Psoas muscle (tissue), 8 donors: ENCODE results near the gene WWOX. TPM values are rescaled to one million over a fixed set of nuclear protein-coding genes. Genes with fewer than 3 reads are reported as not detected.

Experiments
- ATAC-seq, 4 donors: fragments of 200-7000 bp; cut with Tn5 transposase; one replicate each; pipeline ENCODE4 v1.9.1; 2020; ENCODE audit warnings: moderate library complexity in 3 of 4, mild to moderate bottlenecking in 2 of 4
- DNase-seq, 2 donors: peaks; one replicate each; pipeline ENCODE4 v3.0.0-alpha.2; 2020
- H3K27ac ChIP-seq: fragments of 200-600 bp; one replicate; pipeline ENCODE4 v1.8.0; 2022
- H3K27me3 ChIP-seq, 3 donors: fragments of 200-600 bp in 1 of 3; one replicate each; pipeline versions ENCODE4 v1.6.1 to v1.8.0; 2013 to 2022; ENCODE audit warnings: low read length in 2 of 3, mild to moderate bottlenecking in 2 of 3, moderate library complexity in 1 of 3; ENCODE audit not compliant: insufficient read depth in 3 of 3
- H3K36me3 ChIP-seq, 2 donors: fragments of 200-600 bp in 1 of 2; one replicate each; pipeline versions ENCODE4 v1.6.1 to v1.8.0; 2013 to 2022; ENCODE audit warnings: low read depth in 1 of 2, mild to moderate bottlenecking in 1 of 2, moderate library complexity in 1 of 2; ENCODE audit not compliant: insufficient read depth in 1 of 2
- H3K4me1 ChIP-seq: fragments of 200-600 bp; one replicate; pipeline ENCODE4 v1.8.0; 2022
- H3K4me3 ChIP-seq: fragments of 200-600 bp; one replicate; pipeline ENCODE4 v1.8.0; 2022; ENCODE audit warnings: mild to moderate bottlenecking
- H3K9me3 ChIP-seq: fragments of 200-600 bp; one replicate; pipeline ENCODE4 v1.8.0; 2022
- WGBS, 3 donors: extraction: QIAGEN DNeasy Blood & Tissue Kit; methylation state at CpG; one replicate each; pipeline versions ENCODE4 v1.1.6 to v1.1.7; 2013; 5-methylcytosine and 5-hydroxymethylcytosine counted together
- intact Hi-C, 2 donors: fragments of 100-400 bp; cut with DNase I; formaldehyde crosslinking; loops; one replicate each; pipeline versions ENCODE4 v1.11.0 to v1.14.2; 2022
- polyA plus RNA-seq, 3 donors: library from polyadenylated mRNA; stranded (reverse); fragments of 200-250 nt; gene quantifications; one replicate each; pipeline ENCODE4 v1.2.3, GENCODE V29; 2013
- total RNA-seq, 4 donors: library from RNA; stranded (reverse); fragmentation: NEBNext Ultra II Directional in 2 of 4; extraction: Animal tissue kit (Norgen Biotek cat#: 25700) in 2 of 4; gene quantifications; one replicate each; pipeline versions ENCODE4 v1.2.1 to v1.2.4, GENCODE V29; 2021 to 2023
- TF ChIP-seq, protein P1 (sequence below): fragments of 200-600 bp; IDR thresholded peaks from one replicate; pipeline ENCODE4 v1.8.0; 2022; ENCODE audit warnings: antibody characterized with exemption
- donor health status: healthy with polysubstance abuse.
- donor health status: DM: no; HTN: no; CAD: no; lungs with moderate emphysema.
- donor health status: Bipolar disorder and iron deficiency.
- donor health status: healthy.
- donor health status: DM: yes; HTN: yes; CAD: no.
- donor health status: DM: no; HTN: no; CAD: no.
- donor health status: DM: no; HTN: no; CAD: no.
- donor health status: DM: yes; HTN: yes; CAD: no.

The WWOX gene
- total and polyA plus RNA-seq, 7 donors = 3.1 to 6.6 (median 5.0) TPM

DNA sequence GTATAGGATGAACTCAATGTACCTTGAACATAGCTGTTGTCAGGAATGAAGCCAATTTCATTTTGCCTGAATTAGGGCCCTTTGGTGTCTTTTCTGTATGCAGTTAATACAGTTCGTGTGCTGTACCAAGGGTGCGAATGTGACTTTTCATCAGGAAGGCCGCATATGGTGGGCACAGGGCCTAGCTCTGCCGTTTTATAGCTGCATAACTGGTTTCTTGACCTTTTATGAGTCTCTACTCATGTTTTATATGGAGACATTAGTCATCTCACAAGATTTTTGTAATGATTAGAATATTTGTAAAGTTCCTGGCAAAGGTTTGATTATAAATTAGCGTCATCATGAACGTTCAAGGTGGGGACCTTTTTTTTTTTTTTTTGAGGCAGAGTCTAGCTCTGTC is 989.5 kb downstream of the WWOX start:
- Histone ChIP-seq H3K36me3 (no peaks in the 10 kb centered on the region), H3K9me3 (no peaks in the 10 kb centered on the region), H3K27ac (no peak overlapping the region), H3K4me3 (no peak overlapping the region), H3K27me3 (no peaks in the 10 kb centered on the region), H3K4me1 (no peaks in the 10 kb centered on the region)
- DNase-seq (no peak), ATAC-seq (no peak)
- intact Hi-C loops = no loop called here
- 89 to 94% (median 89%) methylated on average over 6 of the region's 6 CpGs for WGBS, 3 donors
- TF ChIP-seq, protein P1, sequence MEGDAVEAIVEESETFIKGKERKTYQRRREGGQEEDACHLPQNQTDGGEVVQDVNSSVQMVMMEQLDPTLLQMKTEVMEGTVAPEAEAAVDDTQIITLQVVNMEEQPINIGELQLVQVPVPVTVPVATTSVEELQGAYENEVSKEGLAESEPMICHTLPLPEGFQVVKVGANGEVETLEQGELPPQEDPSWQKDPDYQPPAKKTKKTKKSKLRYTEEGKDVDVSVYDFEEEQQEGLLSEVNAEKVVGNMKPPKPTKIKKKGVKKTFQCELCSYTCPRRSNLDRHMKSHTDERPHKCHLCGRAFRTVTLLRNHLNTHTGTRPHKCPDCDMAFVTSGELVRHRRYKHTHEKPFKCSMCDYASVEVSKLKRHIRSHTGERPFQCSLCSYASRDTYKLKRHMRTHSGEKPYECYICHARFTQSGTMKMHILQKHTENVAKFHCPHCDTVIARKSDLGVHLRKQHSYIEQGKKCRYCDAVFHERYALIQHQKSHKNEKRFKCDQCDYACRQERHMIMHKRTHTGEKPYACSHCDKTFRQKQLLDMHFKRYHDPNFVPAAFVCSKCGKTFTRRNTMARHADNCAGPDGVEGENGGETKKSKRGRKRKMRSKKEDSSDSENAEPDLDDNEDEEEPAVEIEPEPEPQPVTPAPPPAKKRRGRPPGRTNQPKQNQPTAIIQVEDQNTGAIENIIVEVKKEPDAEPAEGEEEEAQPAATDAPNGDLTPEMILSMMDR = no peak

DNA sequence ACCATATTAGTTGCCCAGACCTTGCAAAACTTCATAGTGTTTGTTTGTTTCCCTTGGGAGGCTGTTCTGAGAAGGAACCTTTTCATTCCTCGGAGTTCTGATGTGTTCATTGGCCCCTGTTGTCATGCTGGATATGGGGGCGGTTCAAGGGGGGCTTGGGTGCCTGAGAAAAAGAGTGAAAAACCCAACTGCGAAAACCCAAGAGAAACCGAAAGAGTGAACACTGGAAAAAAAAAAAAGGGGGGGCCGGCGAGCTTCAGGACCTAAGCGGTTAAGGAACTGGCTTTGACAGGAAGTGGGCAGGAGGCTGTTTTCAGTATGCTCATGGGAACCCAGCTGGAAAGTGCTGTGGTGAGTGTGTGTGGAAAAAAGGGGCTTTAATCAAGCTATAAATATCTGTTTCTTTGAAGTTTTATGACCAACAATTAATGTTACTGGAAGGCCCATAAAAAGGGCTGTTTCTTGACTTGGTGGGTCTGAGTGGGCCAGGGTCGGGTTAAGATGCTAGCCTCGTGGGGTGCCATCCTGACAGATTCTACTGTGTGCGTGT is 990.4 kb downstream of the WWOX start:
- ATAC-seq (peak in 1 of 4 donors; percentile 42), DNase-seq (no peak)
- H3K4me1 ChIP-seq = no peaks in the 10 kb centered on the region
- no peak overlapping the region for H3K4me3 ChIP-seq
- H3K27ac ChIP-seq = no peak overlapping the region
- no peaks in the 10 kb centered on the region for H3K27me3 ChIP-seq
- 62 to 74% (median 67%) methylated on average over 10 of the region's 10 CpGs for WGBS, 3 donors
- TF ChIP-seq, protein P1 = no peak
- no peaks in the 10 kb centered on the region for H3K36me3 ChIP-seq
- H3K9me3 ChIP-seq = no peaks in the 10 kb centered on the region
- intact Hi-C loops = no loop called here

DNA sequence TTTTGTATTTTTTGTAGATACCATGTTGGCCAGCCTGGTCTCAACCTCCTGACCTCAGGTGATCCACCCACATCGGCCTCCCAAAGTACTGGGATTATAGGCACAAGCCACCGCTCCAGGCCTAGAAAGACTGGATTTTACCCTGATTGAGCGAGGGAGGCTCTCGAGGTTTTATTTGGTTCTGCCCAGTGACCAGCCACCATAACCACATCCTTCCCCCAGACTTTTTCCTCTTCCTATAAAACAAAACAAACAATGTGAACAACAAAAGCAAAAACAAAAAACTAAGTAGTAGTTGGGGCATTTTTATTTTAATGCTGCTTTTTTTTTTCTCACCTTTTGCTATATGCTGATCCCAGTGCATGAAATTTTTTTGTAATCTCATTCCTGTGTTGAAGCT is 991.5 kb downstream of the WWOX start:
- Histone ChIP-seq H3K4me3 (no peak overlapping the region), H3K27me3 (no peaks in the 10 kb centered on the region), H3K9me3 (no peaks in the 10 kb centered on the region), H3K36me3 (no peaks in the 10 kb centered on the region), H3K4me1 (no peaks in the 10 kb centered on the region), H3K27ac (no peak overlapping the region)
- intact Hi-C loops = no loop called here
- DNase-seq (no peak), ATAC-seq (no peak)
- WGBS, 3 donors = 85 to 91% (median 88%) methylated on average over 4 of the region's 4 CpGs
- TF ChIP-seq, protein P1 = no peak

DNA sequence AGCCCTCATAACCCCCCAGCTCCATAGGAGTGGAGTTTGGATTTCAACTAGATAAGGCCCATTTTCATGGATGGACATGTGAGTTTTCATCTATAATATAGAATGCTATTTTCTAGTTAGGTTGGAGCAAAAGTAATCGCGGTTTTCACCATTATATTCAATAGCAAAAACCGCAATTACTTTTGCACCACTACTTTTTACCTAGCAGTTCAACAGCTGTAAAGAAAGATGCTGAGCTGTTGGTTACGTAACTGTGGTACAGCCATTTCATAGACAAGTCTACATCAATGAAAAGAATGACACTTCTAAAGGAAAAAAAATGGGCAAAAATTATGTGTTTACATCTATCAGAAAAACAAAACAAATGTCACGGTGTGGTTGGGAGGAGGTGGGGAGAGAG is 993.4 kb downstream of the WWOX start:
- DNase-seq = no peak
- Histone ChIP-seq H3K4me3 (no peak overlapping the region), H3K9me3 (no peaks in the 10 kb centered on the region), H3K27ac (no peak overlapping the region), H3K4me1 (no peaks in the 10 kb centered on the region), H3K36me3 (no peaks in the 10 kb centered on the region), H3K27me3 (no peaks in the 10 kb centered on the region)
- TF ChIP-seq, protein P1 = no peak
- intact Hi-C loops = no loop called here
- ATAC-seq = no peak
- 96 to 97% (median 97%) methylated on average over 5 of the region's 5 CpGs for WGBS, 3 donors

DNA sequence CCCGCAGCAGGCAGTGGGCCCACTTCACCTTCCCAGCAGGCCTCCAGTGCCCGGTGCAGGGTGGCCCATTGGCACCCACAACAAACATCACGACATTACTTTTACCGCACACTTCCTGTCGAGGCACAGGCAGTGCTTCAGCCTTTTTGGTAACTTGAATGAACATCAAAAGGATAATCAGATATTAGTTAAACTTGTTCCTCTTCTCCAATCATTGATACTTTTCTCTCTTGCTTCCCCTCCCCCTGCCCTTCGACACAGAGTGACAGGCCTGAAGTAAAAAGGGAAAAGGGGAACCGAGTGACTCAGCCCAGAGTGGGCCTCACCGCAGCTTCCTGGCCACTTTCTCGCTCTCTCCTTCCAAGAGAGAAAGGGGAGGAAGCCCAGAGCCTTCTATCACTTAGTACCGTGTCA is 994.1 kb downstream of the WWOX start:
- TF ChIP-seq, protein P1 = no peak
- H3K36me3 ChIP-seq = no peaks in the 10 kb centered on the region
- no peaks in the 10 kb centered on the region for H3K4me1 ChIP-seq
- no peaks in the 10 kb centered on the region for H3K27me3 ChIP-seq
- H3K4me3 ChIP-seq = no peak overlapping the region
- H3K9me3 ChIP-seq = no peaks in the 10 kb centered on the region
- no peak for ATAC-seq
- intact Hi-C loops = no loop called here
- H3K27ac ChIP-seq = no peak overlapping the region
- WGBS, 3 donors = 73 to 81% (median 80%) methylated on average over 9 to 10 of the region's 10 CpGs
- peak in 1 of 2 donors; percentile 26 for DNase-seq
